Transverse colon (tissue), 4 donors: Measurements from ENCODE around the gene EBF3. TPM values are rescaled to one million over a fixed set of nuclear protein-coding genes. Genes with fewer than 3 reads are reported as not detected.

Source experiments
- DNase-seq: peaks from one replicate; pipeline ENCODE4 v3.0.0-alpha.2; 2019
- H3K27ac ChIP-seq, 4 donors: fragments of 200-600 bp; sonication (generic); 2 replicates each; pipeline ENCODE4 v1.5.1; 2016 to 2018; ENCODE audit warnings: inconsistent platforms in 4 of 4
- H3K27me3 ChIP-seq: fragments of 200-600 bp; sonication (generic); 2 replicates; pipeline ENCODE4 v1.5.1; 2017; ENCODE audit warnings: inconsistent platforms
- H3K36me3 ChIP-seq, 4 donors: fragments of 200-600 bp; sonication (generic); 2 replicates each; pipeline ENCODE4 v1.5.1; 2017 to 2019; ENCODE audit warnings: inconsistent platforms in 4 of 4
- H3K4me1 ChIP-seq, 4 donors: fragments of 200-600 bp; sonication (generic); 2 replicates each; pipeline ENCODE4 v1.5.1; 2017 to 2020; ENCODE audit warnings: inconsistent platforms in 4 of 4
- H3K4me3 ChIP-seq, 4 donors: fragments of 200-600 bp; sonication (generic); 1 replicate in 1 of 4; 2 replicates in 3 of 4; pipeline versions ENCODE4 v1.5.1 to v1.6.1; 2017 to 2019; ENCODE audit warnings: inconsistent platforms in 4 of 4
- H3K9me3 ChIP-seq, 2 donors: fragments of 200-600 bp; sonication (generic); 2 replicates each; pipeline ENCODE4 v1.5.1; 2017 to 2019; ENCODE audit warnings: inconsistent platforms in 2 of 2
- EP300 ChIP-seq: sonication (generic); formaldehyde crosslinking; IDR thresholded peaks from one replicate; pipeline ENCODE4 v1.6.1; 2017; ENCODE audit warnings: antibody characterized with exemption, low read depth
- POLR2A ChIP-seq: fragments of 450-650 bp; IDR thresholded peaks from one replicate; pipeline ENCODE4 v1.6.1; 2016; ENCODE audit warnings: antibody characterized with exemption, mild to moderate bottlenecking, moderate library complexity
- POLR2AphosphoS5 ChIP-seq, 3 donors: sonication (generic); formaldehyde crosslinking; IDR thresholded peaks; one replicate each; pipeline ENCODE4 v1.6.1; 2016; ENCODE audit warnings: antibody characterized with exemption in 3 of 3
- WGBS, 2 donors: methylation state at CpG; one replicate each; pipeline ENCODE4 v1.1.5; 2018; ENCODE audit warnings: low coverage in 1 of 2; 5-methylcytosine and 5-hydroxymethylcytosine counted together
- in situ Hi-C, 4 donors: fragments of 200-750 bp; cut with MboI; loops; one replicate each; pipeline versions ENCODE4 v1.15.0 to v1.15.1; 2017; ENCODE audit warnings: low sequenced_read_pairs in 3 of 4, low pct_ligation_motif_present in 1 of 4, low pct_unique_long_range_greater_than_20kb in 1 of 4
- intact Hi-C: fragments of 100-400 bp; cut with DNase I; formaldehyde crosslinking; loops from one replicate; pipeline ENCODE4 v1.15.1; 2023; ENCODE audit warnings: low total_unique reads
- total RNA-seq, 4 donors: library from RNA; depleted of rRNA; stranded (reverse); fragments of >200 nt; gene quantifications; one replicate each; pipeline ENCODE4 v1.1.0, GENCODE V29; 2016
- TF ChIP-seq, protein P1 (sequence below), 5 experiments: fragments of 200-600 bp in 3 of 5; fragments of 450-650 bp in 2 of 5; sonication (generic) in 3 of 5; IDR thresholded peaks; 1 replicate in 2 of 5; 2 replicates in 3 of 5; pipeline ENCODE4 v1.5.1; 2016 to 2017; ENCODE audit warnings: antibody characterized with exemption in 5 of 5, inconsistent platforms in 3 of 5, mild to moderate bottlenecking in 2 of 5, moderate library complexity in 1 of 5

Gene EBF3
- total RNA-seq, 4 donors from 2014 or later, result 0.37 to 6.6 (median 1.0) TPM

DNA sequence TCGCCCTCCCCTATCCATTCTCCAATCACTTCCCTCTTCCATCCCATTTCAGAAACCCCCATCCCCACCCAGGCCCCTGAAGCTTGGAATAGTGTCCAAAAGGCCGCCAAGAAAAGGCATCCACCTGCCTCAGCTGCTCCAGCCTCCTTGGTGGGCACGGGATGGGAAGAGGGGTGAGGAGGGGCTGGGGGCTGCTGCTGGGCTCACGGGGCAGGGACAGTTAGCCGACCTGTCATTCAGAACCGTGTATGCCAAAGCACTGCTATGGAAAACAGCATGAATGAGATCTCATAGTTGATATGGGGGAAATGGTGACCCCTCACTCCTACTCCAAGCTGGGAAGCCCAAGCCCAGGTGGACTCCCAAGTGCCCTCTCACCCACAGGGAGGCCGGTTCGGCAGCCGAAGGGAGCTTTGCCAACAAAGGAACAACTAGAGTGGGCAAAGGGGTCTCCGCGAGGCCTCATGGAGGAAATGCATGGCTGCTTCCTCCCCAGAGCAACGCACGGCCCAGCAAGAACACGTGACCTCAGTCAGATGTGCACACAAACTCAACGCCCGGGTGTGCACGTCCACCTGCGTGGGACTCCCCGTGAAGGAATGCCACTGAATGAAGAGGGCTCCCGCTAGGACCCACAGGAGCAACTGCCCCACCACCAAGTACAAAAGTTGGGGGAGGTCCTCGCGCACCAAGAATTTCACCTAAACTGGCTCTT, 52.5 kb downstream of the EBF3 start:
- Histone ChIP-seq H3K27ac (no peak overlapping the region), H3K27me3 (no peaks in the 10 kb centered on the region), H3K36me3 (no peaks in the 10 kb centered on the region), H3K9me3 (no peaks in the 10 kb centered on the region), H3K4me1 (no peaks in the 10 kb centered on the region), H3K4me3 (no peak overlapping the region)
- WGBS, 2 donors, result 80 to 91% methylated on average over 1 to 22 of the region's 22 CpGs
- in situ Hi-C loops, result no loop called here
- TF ChIP-seq POLR2AphosphoS5 (IDR thresholded peaks at IDR 0.05), result no peak
- intact Hi-C loops, result no loop called here
- DNase-seq, result no peak

DNA sequence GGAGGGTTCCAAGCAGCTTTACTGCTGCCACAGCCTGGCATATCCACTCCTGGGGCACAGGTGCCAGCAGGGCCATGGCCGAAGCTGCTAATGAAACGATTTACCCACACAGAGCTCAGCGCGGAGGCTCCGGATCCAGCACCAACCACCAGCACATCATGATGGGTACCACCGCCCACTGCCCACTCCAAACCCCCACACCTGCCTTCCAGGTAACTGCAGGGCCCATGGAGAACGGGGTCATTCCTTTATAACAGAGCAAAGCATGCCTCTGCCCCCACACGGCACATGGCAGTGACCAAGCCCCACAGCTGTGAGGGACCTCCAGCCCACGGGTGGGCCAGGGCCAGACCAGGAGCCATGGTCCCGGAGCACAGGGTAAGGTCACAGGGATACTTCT, 53.2 kb downstream of the EBF3 start:
- WGBS, 2 donors, result 89% methylated on average over 10 of the region's 10 CpGs; no CpG with 5 or more reads in 1 of the 2 donors
- Histone ChIP-seq H3K36me3 (no peaks in the 10 kb centered on the region), H3K4me1 (no peaks in the 10 kb centered on the region), H3K9me3 (no peaks in the 10 kb centered on the region), H3K4me3 (no peak overlapping the region), H3K27ac (no peak overlapping the region), H3K27me3 (no peaks in the 10 kb centered on the region)
- intact Hi-C loops (no loop called here), in situ Hi-C loops (no loop called here)
- TF ChIP-seq POLR2A (no peak), EP300 (no peak), POLR2AphosphoS5 (IDR thresholded peaks at IDR 0.05) (no peak)
- TF ChIP-seq, protein P1, sequence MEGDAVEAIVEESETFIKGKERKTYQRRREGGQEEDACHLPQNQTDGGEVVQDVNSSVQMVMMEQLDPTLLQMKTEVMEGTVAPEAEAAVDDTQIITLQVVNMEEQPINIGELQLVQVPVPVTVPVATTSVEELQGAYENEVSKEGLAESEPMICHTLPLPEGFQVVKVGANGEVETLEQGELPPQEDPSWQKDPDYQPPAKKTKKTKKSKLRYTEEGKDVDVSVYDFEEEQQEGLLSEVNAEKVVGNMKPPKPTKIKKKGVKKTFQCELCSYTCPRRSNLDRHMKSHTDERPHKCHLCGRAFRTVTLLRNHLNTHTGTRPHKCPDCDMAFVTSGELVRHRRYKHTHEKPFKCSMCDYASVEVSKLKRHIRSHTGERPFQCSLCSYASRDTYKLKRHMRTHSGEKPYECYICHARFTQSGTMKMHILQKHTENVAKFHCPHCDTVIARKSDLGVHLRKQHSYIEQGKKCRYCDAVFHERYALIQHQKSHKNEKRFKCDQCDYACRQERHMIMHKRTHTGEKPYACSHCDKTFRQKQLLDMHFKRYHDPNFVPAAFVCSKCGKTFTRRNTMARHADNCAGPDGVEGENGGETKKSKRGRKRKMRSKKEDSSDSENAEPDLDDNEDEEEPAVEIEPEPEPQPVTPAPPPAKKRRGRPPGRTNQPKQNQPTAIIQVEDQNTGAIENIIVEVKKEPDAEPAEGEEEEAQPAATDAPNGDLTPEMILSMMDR (IDR thresholded peaks at IDR 0.05), result no peak
- no peak for DNase-seq

DNA sequence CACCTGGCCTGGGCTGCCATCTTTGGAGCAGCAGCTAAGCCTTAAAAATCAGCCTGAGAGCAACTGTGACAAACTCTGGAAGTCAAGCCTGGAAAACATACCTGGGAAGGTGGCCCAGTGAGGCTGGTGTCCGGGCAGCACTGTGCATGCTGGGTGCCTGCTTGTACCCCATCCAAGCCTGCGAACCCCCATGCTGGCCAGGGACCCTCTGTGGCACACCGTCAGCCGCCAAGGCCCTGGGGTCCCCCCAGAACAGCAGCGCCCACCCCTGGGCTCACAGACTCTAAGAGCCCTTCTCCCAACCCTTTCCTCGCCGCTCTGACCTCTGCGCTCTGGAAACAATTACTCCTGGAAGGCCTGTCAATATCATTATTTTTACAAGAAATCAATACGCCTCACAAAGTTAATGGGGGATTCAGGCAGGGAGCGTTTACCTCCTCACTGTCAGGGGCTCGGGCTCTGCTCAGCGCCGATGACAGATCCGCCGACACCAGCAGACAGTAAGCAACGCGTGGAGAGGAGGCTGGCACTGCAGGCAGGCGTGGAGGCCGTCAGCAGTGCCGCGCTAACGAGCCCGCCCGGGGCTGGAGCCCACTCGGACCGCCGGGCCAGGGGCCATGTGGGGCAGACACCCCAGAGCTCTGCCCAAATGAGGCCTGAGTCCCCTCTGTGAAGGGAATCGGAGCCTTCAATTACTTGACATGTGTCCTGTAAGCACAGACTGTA, 54.4 kb downstream of the EBF3 start:
- Histone ChIP-seq H3K27me3 (no peaks in the 10 kb centered on the region), H3K9me3 (no peaks in the 10 kb centered on the region), H3K4me3 (no peak overlapping the region), H3K27ac (no peak overlapping the region), H3K36me3 (no peaks in the 10 kb centered on the region), H3K4me1 (no peaks in the 10 kb centered on the region)
- in situ Hi-C loops, result no loop called here
- WGBS, 2 donors, result 93% methylated on average over 28 of the region's 28 CpGs; no CpG with 5 or more reads in 1 of the 2 donors
- TF ChIP-seq POLR2AphosphoS5 (IDR thresholded peaks at IDR 0.05) (no peak), POLR2A (no peak), EP300 (no peak)
- TF ChIP-seq, protein P1 (IDR thresholded peaks at IDR 0.05), result no peak
- DNase-seq, result no peak
- intact Hi-C loops, result no loop called here

DNA sequence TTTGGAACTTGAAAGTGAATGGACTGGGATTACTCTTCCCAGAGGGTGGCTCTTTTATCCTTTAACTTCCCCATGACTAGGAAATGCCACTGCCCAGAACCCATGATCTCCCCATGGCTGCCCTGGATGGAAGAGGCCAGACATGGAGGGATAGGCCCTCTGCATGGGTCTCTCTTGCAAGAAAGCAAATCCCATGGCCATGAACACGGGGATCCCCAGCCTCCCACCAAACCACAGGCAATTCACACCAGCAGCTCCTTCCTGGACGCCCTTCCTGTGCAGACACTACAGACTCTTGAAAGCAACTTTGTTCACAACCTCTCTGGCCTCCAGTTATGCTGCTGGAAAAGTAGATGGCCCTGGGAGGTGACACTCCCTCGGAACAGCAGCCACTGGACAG, 55.0 kb downstream of the EBF3 start:
- intact Hi-C loops, result no loop called here
- H3K27me3 ChIP-seq, result no peaks in the 10 kb centered on the region

More for the DNA sequence above, 55.0 kb downstream of the EBF3 start:
- TF ChIP-seq POLR2A (no peak), POLR2AphosphoS5 (IDR thresholded peaks at IDR 0.05) (no peak), EP300 (no peak)
- TF ChIP-seq, protein P1 (IDR thresholded peaks at IDR 0.05), result no peak
- WGBS, 2 donors, result 87% methylated on average over 3 of the region's 3 CpGs; no CpG with 5 or more reads in 1 of the 2 donors
- Histone ChIP-seq H3K27ac (no peak overlapping the region), H3K4me3 (no peak overlapping the region), H3K9me3 (no peaks in the 10 kb centered on the region), H3K4me1 (no peaks in the 10 kb centered on the region), H3K36me3 (no peaks in the 10 kb centered on the region)
- in situ Hi-C loops, result no loop called here
- no peak for DNase-seq
